SK-N-MC (cell line): ENCODE measurements around the gene MARK3.

Experiments used
- EZH2 ChIP-seq: fragments of 200-600 bp; sonication (generic); IDR thresholded peaks from one replicate; pipeline ENCODE4 v1.6.1; 2017; ENCODE audit warnings: antibody characterized with exemption
- POLR2AphosphoS5 ChIP-seq: IDR thresholded peaks from 2 replicates; pipeline ENCODE4 v1.6.1; 2012; ENCODE audit warnings: mild to moderate bottlenecking, low read depth, low read length, borderline replicate concordance

- TF ChIP-seq POLR2AphosphoS5 (no peak), EZH2 (no peak)
Observed at GRCh38 chr14:103372552-103373304, 12.5 kb upstream of the MARK3 start.
